ENCODE measurements around the gene RFX1.

Gene RFX1

GRCh38 chr19:13965377-13965896, 40.7 kb downstream of the RFX1 start:
- H3K4me1 ChIP-seq (ENCODE audit: low read length), result no peaks in the 10 kb centered on the region
- H3K79me2 ChIP-seq (ENCODE audit: low read length), result no peaks in the 10 kb centered on the region
- H3K4me3 ChIP-seq (ENCODE audit: low read length), result no peak overlapping the region
- no peaks in the 10 kb centered on the region for H4K20me1 ChIP-seq (ENCODE audit: insufficient read depth, low read length)
- peaks cover 11% of the 10 kb centered on the region for H3K36me3 ChIP-seq (replicated peaks; ENCODE audit: low read depth, low read length)
- no peak overlapping the region for H3K4me2 ChIP-seq (ENCODE audit: low read length)
- H3K27ac ChIP-seq (ENCODE audit: low read length), result no peak overlapping the region
- H3K9me3 ChIP-seq (ENCODE audit: insufficient read depth, low read length), result no peaks in the 10 kb centered on the region
- TF ChIP-seq CTCF (IDR thresholded peaks at IDR 0.05; ENCODE audit: low read depth, low read length) (no peak), EZH2phosphoT487 (IDR thresholded peaks at IDR 0.05; ENCODE audit: low read depth) (no peak)
- no peaks in the 10 kb centered on the region for H3K27me3 ChIP-seq (ENCODE audit: low read depth, low read length)
- no peak overlapping the region for H3K9ac ChIP-seq (ENCODE audit: low read length)
- no peak overlapping the region for H2AFZ ChIP-seq (ENCODE audit: low read depth, low read length)

GRCh38 chr19:13964776-13965175, 41.3 kb downstream of the RFX1 start:
- TF ChIP-seq CTCF (IDR thresholded peaks at IDR 0.05; ENCODE audit: low read depth, low read length), result no peak
- no peak for TF ChIP-seq EZH2phosphoT487 (IDR thresholded peaks at IDR 0.05; ENCODE audit: low read depth)
- H3K79me2 ChIP-seq (ENCODE audit: low read length), result no peaks in the 10 kb centered on the region

GRCh38 chr19:13963603-13964105, 42.5 kb downstream of the RFX1 start:
- H3K27ac ChIP-seq (ENCODE audit: low read length), result no peak overlapping the region
- no peak overlapping the region for H2AFZ ChIP-seq (ENCODE audit: low read depth, low read length)
- no peaks in the 10 kb centered on the region for H4K20me1 ChIP-seq (ENCODE audit: insufficient read depth, low read length)
- no peaks in the 10 kb centered on the region for H3K4me1 ChIP-seq (ENCODE audit: low read length)
- H3K4me3 ChIP-seq (ENCODE audit: low read length), result no peak overlapping the region
- no peak overlapping the region for H3K9ac ChIP-seq (ENCODE audit: low read length)
- H3K9me3 ChIP-seq (ENCODE audit: insufficient read depth, low read length), result no peaks in the 10 kb centered on the region
- peaks cover 24% of the 10 kb centered on the region for H3K36me3 ChIP-seq (replicated peaks; ENCODE audit: low read depth, low read length)
- no peaks in the 10 kb centered on the region for H3K27me3 ChIP-seq (ENCODE audit: low read depth, low read length)
- H3K79me2 ChIP-seq (ENCODE audit: low read length), result no peaks in the 10 kb centered on the region
- no peak overlapping the region for H3K4me2 ChIP-seq (ENCODE audit: low read length)
- TF ChIP-seq CTCF (IDR thresholded peaks at IDR 0.05; ENCODE audit: low read depth, low read length), result no peak
- no peak for TF ChIP-seq EZH2phosphoT487 (IDR thresholded peaks at IDR 0.05; ENCODE audit: low read depth)

More at GRCh38 chr19:13964776-13965175, 41.3 kb downstream of the RFX1 start:
- H3K27me3 ChIP-seq (ENCODE audit: low read depth, low read length), result no peaks in the 10 kb centered on the region
- no peaks in the 10 kb centered on the region for H3K9me3 ChIP-seq (ENCODE audit: insufficient read depth, low read length)
- no peak overlapping the region for H3K27ac ChIP-seq (ENCODE audit: low read length)
- no peak overlapping the region for H3K4me3 ChIP-seq (ENCODE audit: low read length)
- H3K36me3 ChIP-seq (replicated peaks; ENCODE audit: low read depth, low read length), result peaks cover 17% of the 10 kb centered on the region
- no peak overlapping the region for H3K4me2 ChIP-seq (ENCODE audit: low read length)
- H4K20me1 ChIP-seq (ENCODE audit: insufficient read depth, low read length), result no peaks in the 10 kb centered on the region
- H3K9ac ChIP-seq (ENCODE audit: low read length), result no peak overlapping the region
- no peaks in the 10 kb centered on the region for H3K4me1 ChIP-seq (ENCODE audit: low read length)
- no peak overlapping the region for H2AFZ ChIP-seq (ENCODE audit: low read depth, low read length)

GRCh38 chr19:13962699-13963602, 43.2 kb downstream of the RFX1 start:
- no peaks in the 10 kb centered on the region for H3K9me3 ChIP-seq (ENCODE audit: insufficient read depth, low read length)
- no peak for TF ChIP-seq CTCF (IDR thresholded peaks at IDR 0.05; ENCODE audit: low read depth, low read length)
- no peak overlapping the region for H3K27ac ChIP-seq (ENCODE audit: low read length)
- H4K20me1 ChIP-seq (ENCODE audit: insufficient read depth, low read length), result no peaks in the 10 kb centered on the region
- H3K79me2 ChIP-seq (ENCODE audit: low read length), result no peaks in the 10 kb centered on the region
- H3K36me3 ChIP-seq (replicated peaks; ENCODE audit: low read depth, low read length), result peaks cover 28% of the 10 kb centered on the region
- no peak overlapping the region for H3K4me3 ChIP-seq (ENCODE audit: low read length)
- H3K4me1 ChIP-seq (ENCODE audit: low read length), result no peaks in the 10 kb centered on the region
- H3K27me3 ChIP-seq (ENCODE audit: low read depth, low read length), result no peaks in the 10 kb centered on the region
- no peak overlapping the region for H3K9ac ChIP-seq (ENCODE audit: low read length)
- H3K4me2 ChIP-seq (ENCODE audit: low read length), result no peak overlapping the region
- H2AFZ ChIP-seq (ENCODE audit: low read depth, low read length), result no peak overlapping the region

Data from OCI-LY3 (cell line).